Neural progenitor cell (in vitro differentiated cells): ENCODE data around the gene TMEM178B. TPM values are rescaled to one million over a fixed set of nuclear protein-coding genes. Genes with fewer than 3 reads are reported as not detected.
"Not testable (repeated sequence)": the region's sequence is repeated elsewhere in the genome, so short reads cannot be mapped to it uniquely, and the experiment has no call there.

Experiments
- DNase-seq: peaks from one replicate; pipeline ENCODE4 v3.0.0-alpha.2; 2016; ENCODE audit warnings: low spot score
- H2AFZ ChIP-seq: fragments of 200-600 bp; sonication (generic); replicated peaks from 2 replicates; pipeline ENCODE4 v1.6.1; 2016; ENCODE audit warnings: antibody characterized with exemption
- H3F3A ChIP-seq: fragments of 200-600 bp; sonication (generic); 2 replicates; pipeline ENCODE4 v1.6.1; 2016; ENCODE audit warnings: antibody characterized with exemption, low read depth
- H3K27ac ChIP-seq: fragments of 200-600 bp; sonication (generic); 2 replicates; pipeline ENCODE4 v1.5.1; 2016; ENCODE audit warnings: mild to moderate bottlenecking
- H3K27me3 ChIP-seq: fragments of 200-600 bp; sonication (generic); 2 replicates; pipeline ENCODE4 v1.6.1; 2016; ENCODE audit warnings: mild to moderate bottlenecking, moderate library complexity
- H3K36me3 ChIP-seq: fragments of 200-600 bp; sonication (generic); 2 replicates; pipeline ENCODE4 v1.5.1; 2016
- H3K4me1 ChIP-seq: fragments of 200-600 bp; sonication (generic); 2 replicates; pipeline ENCODE4 v1.6.1; 2016; ENCODE audit warnings: mixed run types
- H3K4me2 ChIP-seq: fragments of 200-600 bp; sonication (generic); 2 replicates; pipeline ENCODE4 v1.6.1; 2016
- H3K4me3 ChIP-seq: fragments of 200-600 bp; sonication (generic); 2 replicates; pipeline ENCODE4 v1.5.1; 2016
- H3K79me2 ChIP-seq: fragments of 200-600 bp; sonication (generic); 2 replicates; pipeline ENCODE4 v1.6.1; 2016; ENCODE audit warnings: low read depth
- H3K9ac ChIP-seq: fragments of 200-600 bp; sonication (generic); 2 replicates; pipeline ENCODE4 v1.6.1; 2016
- H3K9me3 ChIP-seq: fragments of 200-600 bp; sonication (generic); 2 replicates; pipeline ENCODE4 v1.5.1; 2016; ENCODE audit warnings: low read depth
- H4K20me1 ChIP-seq: fragments of 200-600 bp; sonication (generic); 2 replicates; pipeline ENCODE4 v1.6.1; 2016; ENCODE audit warnings: low read depth
- H3K27ac Mint-ChIP-seq: 3 replicates; pipeline ENCODE4 v1.8.0; 2021; ENCODE audit warnings: mixed read lengths
- H3K27me3 Mint-ChIP-seq: 2 replicates; pipeline ENCODE4 v1.8.0; 2022; ENCODE audit warnings: low read depth, mild to moderate bottlenecking, inconsistent platforms, moderate library complexity, mixed read lengths; ENCODE audit not compliant: insufficient read depth
- H3K36me3 Mint-ChIP-seq: 3 replicates; pipeline ENCODE4 v1.8.0; 2021; ENCODE audit warnings: mixed read lengths
- H3K4me1 Mint-ChIP-seq: 3 replicates; pipeline ENCODE4 v1.8.0; 2021; ENCODE audit warnings: mixed read lengths
- H3K4me3 Mint-ChIP-seq: 3 replicates; pipeline ENCODE4 v1.8.0; 2021; ENCODE audit warnings: mild to moderate bottlenecking, moderate library complexity, mixed read lengths
- H3K9me3 Mint-ChIP-seq: 3 replicates; pipeline ENCODE4 v1.8.0; 2020; ENCODE audit warnings: mixed read lengths
- EZH2 ChIP-seq: fragments of 200-600 bp; sonication (generic); IDR thresholded peaks from 2 replicates; pipeline ENCODE4 v1.6.1; 2017; ENCODE audit warnings: antibody characterized with exemption, mild to moderate bottlenecking, moderate library complexity
- EZH2phosphoT487 ChIP-seq: fragments of 200-600 bp; sonication (generic); IDR thresholded peaks from 2 replicates; pipeline ENCODE4 v1.6.1; 2017; ENCODE audit warnings: antibody characterized with exemption
- total RNA-seq: library from RNA; depleted of rRNA; stranded (reverse); fragments of >200 nt; gene quantifications from 2 replicates; pipeline ENCODE4 v1.2.3, GENCODE V29; 2015; ENCODE audit warnings: low replicate concordance
- TF ChIP-seq, protein P1 (sequence below): fragments of 200-600 bp; sonication (generic); IDR thresholded peaks from 2 replicates; pipeline ENCODE4 v1.5.1; 2017; ENCODE audit warnings: antibody characterized with exemption, mild to moderate bottlenecking

The TMEM178B gene
- total RNA-seq, 1 donor from 2014 or later = 2.9 TPM

DNA sequence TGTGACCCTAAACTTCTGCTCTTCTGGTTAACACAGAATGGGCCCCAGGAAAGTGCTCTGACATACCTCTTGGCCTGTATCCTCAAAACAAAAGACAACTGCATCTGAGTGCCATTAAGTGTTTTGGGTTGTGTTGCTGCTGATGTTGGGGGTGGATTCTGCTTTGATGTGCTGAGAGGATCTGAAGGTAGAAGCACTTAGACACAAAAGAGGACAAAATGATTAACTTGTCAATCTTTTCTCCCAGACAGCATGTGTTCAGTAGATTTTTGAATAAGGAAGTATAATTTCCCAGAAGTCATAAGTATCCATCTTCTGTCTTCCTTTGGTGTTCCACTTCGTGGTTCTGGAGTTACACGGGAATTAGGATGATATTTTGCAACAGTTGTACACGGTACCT, 16.1 kb upstream of the TMEM178B start:
- no peaks in the 10 kb centered on the region for H3K79me2 ChIP-seq
- H3K27me3 ChIP-seq = no peaks in the 10 kb centered on the region
- H3K27me3 Mint-ChIP-seq = peaks cover 2% of the 10 kb centered on the region
- no peak overlapping the region for H3K4me3 ChIP-seq
- no peaks in the 10 kb centered on the region for H3K4me1 ChIP-seq
- no peaks in the 10 kb centered on the region for H3K4me1 Mint-ChIP-seq
- no peak overlapping the region for H3K9ac ChIP-seq
- H3F3A ChIP-seq = no peaks in the 10 kb centered on the region
- no peak overlapping the region for H3K4me2 ChIP-seq
- no peak overlapping the region for H3K27ac ChIP-seq
- H3K27ac Mint-ChIP-seq = no peak overlapping the region
- no peaks in the 10 kb centered on the region for H3K9me3 ChIP-seq
- H4K20me1 ChIP-seq = no peaks in the 10 kb centered on the region
- no peak overlapping the region for H2AFZ ChIP-seq
- TF ChIP-seq, protein P1, sequence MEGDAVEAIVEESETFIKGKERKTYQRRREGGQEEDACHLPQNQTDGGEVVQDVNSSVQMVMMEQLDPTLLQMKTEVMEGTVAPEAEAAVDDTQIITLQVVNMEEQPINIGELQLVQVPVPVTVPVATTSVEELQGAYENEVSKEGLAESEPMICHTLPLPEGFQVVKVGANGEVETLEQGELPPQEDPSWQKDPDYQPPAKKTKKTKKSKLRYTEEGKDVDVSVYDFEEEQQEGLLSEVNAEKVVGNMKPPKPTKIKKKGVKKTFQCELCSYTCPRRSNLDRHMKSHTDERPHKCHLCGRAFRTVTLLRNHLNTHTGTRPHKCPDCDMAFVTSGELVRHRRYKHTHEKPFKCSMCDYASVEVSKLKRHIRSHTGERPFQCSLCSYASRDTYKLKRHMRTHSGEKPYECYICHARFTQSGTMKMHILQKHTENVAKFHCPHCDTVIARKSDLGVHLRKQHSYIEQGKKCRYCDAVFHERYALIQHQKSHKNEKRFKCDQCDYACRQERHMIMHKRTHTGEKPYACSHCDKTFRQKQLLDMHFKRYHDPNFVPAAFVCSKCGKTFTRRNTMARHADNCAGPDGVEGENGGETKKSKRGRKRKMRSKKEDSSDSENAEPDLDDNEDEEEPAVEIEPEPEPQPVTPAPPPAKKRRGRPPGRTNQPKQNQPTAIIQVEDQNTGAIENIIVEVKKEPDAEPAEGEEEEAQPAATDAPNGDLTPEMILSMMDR = no peak
- TF ChIP-seq EZH2phosphoT487 (no peak), EZH2 (no peak)
- peaks cover 2% of the 10 kb centered on the region for H3K9me3 Mint-ChIP-seq
- no peaks in the 10 kb centered on the region for H3K36me3 Mint-ChIP-seq
- no peak for DNase-seq
- H3K4me3 Mint-ChIP-seq = no peak overlapping the region
- H3K36me3 ChIP-seq = no peaks in the 10 kb centered on the region

DNA sequence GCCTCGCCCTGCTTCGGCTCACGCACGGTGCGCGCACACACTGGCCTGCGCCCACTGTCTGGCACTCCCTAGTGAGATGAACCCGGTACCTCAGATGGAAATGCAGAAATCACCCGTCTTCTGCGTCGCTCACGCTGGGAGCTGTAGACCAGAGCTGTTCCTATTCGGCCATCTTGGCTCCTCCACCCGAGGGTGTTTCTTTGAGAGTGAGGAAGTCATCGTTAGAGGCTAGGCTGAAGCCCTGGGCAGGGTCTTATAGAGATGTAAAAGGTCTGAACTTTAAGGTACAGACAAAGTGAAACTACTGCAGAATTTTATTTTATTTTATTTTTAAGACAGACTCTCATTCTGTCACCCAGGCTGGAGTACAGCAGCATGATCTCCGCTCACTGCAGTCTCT, 6.0 kb upstream of the TMEM178B start:
- not testable (repeated sequence) for H3K9ac ChIP-seq, H4K20me1 ChIP-seq, H2AFZ ChIP-seq, H3K4me2 ChIP-seq, H3K27ac Mint-ChIP-seq, DNase-seq, H3K9me3 Mint-ChIP-seq, H3K36me3 ChIP-seq, H3K4me3 Mint-ChIP-seq, H3K36me3 Mint-ChIP-seq, H3K4me1 Mint-ChIP-seq, H3K79me2 ChIP-seq, H3K4me3 ChIP-seq, H3K27ac ChIP-seq, H3K27me3 Mint-ChIP-seq, H3K9me3 ChIP-seq
- H3K27me3 ChIP-seq = peaks cover 35% of the 10 kb centered on the region
- H3K4me1 ChIP-seq = peaks cover 12% of the 10 kb centered on the region
- H3F3A ChIP-seq = peaks cover 18% of the 10 kb centered on the region

DNA sequence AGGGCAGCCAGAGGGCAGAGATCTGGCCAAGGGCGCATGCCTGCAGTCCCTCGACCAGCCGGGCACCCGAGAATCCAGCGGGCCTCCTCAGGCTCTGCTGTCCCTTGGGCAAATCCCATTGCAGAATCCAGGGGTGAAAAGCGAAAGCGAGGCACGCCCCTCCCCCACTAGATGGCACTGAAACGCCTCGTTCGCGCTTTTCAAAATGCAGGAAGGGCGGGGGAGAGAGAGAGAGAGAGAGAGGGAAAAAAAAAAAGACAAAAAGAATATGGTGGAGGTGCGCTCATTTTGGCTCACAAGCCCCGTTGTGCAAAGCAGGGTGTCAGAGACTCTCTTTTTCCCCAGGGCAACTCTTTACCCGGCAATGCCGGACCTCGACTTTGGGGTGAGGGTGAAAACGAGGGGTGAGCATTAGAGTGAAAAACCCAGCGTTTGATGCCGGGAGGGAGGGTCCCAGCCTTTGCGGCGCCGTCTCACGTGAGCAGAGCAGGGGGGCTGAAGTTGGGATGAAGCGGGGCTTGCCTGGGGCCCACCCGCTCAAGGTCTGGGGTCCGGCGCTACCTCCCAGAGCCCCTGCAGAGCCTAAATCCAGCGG, 2.5 kb upstream of the TMEM178B start:
- Histone ChIP-seq H3K4me2 (peak overlapping the region; percentile 96), H3K79me2 (peaks cover 13% of the 10 kb centered on the region), H4K20me1 (peaks cover 11% of the 10 kb centered on the region), H3K9ac (no peak overlapping the region), H3K4me1 (peaks cover 30% of the 10 kb centered on the region), H3K27me3 (peaks cover 67% of the 10 kb centered on the region), H3K9me3 (no peaks in the 10 kb centered on the region), H2AFZ (peak overlapping the region; percentile 95), H3F3A (peaks cover 30% of the 10 kb centered on the region), H3K4me3 (peak overlapping the region; percentile 81), H3K36me3 (no peaks in the 10 kb centered on the region), H3K27ac (no peak overlapping the region)
- H3K4me3 Mint-ChIP-seq = peak overlapping the region; percentile 93
- peak; percentile 91 for DNase-seq
- H3K36me3 Mint-ChIP-seq = no peaks in the 10 kb centered on the region
- H3K27me3 Mint-ChIP-seq = peaks cover 5% of the 10 kb centered on the region
- TF ChIP-seq EZH2 = no peak
- no peak for TF ChIP-seq EZH2phosphoT487
- TF ChIP-seq, protein P1 = peak; percentile 68
- peaks cover 11% of the 10 kb centered on the region for H3K4me1 Mint-ChIP-seq
- peak overlapping the region; percentile 95 for H3K27ac Mint-ChIP-seq
- H3K9me3 Mint-ChIP-seq = no peaks in the 10 kb centered on the region

DNA sequence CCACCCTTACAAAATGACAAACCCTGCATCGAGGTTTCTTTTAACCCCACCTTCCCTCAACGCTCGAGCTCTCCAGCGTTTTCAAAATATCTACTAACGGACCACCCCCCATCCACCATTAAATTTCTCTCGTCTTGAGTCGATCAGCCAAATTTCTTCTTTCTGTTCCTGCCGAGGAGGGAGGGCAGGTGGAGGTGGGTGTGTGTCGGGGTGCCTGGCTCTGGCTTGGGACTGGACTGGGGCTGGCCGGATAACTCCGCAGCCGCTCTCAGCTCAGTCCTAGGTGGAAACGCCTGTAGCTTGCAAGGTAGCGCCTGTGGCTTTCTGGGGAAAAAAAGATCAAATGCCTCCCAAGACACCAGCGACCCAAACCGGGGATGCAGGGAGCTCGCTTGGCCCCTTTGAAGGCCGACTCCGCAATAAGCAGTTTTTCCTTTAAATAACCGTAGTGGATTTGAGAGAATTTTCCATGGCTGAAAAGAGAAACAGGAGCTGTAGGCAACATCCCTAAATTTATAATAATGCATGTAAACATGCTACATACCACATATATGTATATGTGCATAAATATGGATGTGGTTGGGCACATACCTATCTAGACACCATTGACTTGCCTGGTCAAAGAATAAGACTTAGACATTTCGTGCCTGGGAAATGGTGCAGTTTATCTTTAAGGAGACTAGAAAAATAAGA, 1.9 kb upstream of the TMEM178B start:
- H3K27me3 ChIP-seq = peaks cover 67% of the 10 kb centered on the region
- peak overlapping the region; percentile 93 for H3K4me3 Mint-ChIP-seq
- H3K9ac ChIP-seq = no peak overlapping the region
- peaks cover 11% of the 10 kb centered on the region for H4K20me1 ChIP-seq
- peak overlapping the region; percentile 95 for H3K27ac Mint-ChIP-seq
- H3K36me3 ChIP-seq = no peaks in the 10 kb centered on the region
- H3K79me2 ChIP-seq = peaks cover 18% of the 10 kb centered on the region
- DNase-seq = peak; percentile 35
- no peak overlapping the region for H3K27ac ChIP-seq
- H2AFZ ChIP-seq = peak overlapping the region; percentile 95
- peaks cover 35% of the 10 kb centered on the region for H3K4me1 ChIP-seq
- no peaks in the 10 kb centered on the region for H3K36me3 Mint-ChIP-seq
- no peaks in the 10 kb centered on the region for H3K9me3 ChIP-seq
- H3K9me3 Mint-ChIP-seq = no peaks in the 10 kb centered on the region
- H3K4me3 ChIP-seq = peak overlapping the region; percentile 81
- H3K4me1 Mint-ChIP-seq = peaks cover 11% of the 10 kb centered on the region
- peak overlapping the region; percentile 96 for H3K4me2 ChIP-seq
- peak; percentile 72 for TF ChIP-seq EZH2
- TF ChIP-seq, protein P1 = no peak
- H3F3A ChIP-seq = peaks cover 30% of the 10 kb centered on the region
- H3K27me3 Mint-ChIP-seq = peaks cover 5% of the 10 kb centered on the region
